Left lung (tissue), 10 donors: ENCODE measurements around the gene TRMT1L. TPM values are rescaled to one million over a fixed set of nuclear protein-coding genes. Genes with fewer than 3 reads are reported as not detected.

Experiments
- ATAC-seq: fragments of 200-7000 bp; cut with Tn5 transposase; one replicate; pipeline ENCODE4 v1.9.1; 2020; ENCODE audit warnings: moderate library complexity
- DNase-seq, 4 donors: peaks; one replicate each; pipeline ENCODE4 v3.0.0-alpha.2; 2013 to 2020
- H3K27ac ChIP-seq, 2 donors: fragments of 200-600 bp; sonication (generic) in 1 of 2; one replicate each; pipeline versions ENCODE4 v1.5.0 to v1.8.0; 2020 to 2021
- H3K27me3 ChIP-seq, 2 donors: fragments of 200-600 bp; sonication (generic) in 1 of 2; one replicate each; pipeline versions ENCODE4 v1.5.0 to v1.8.0; 2020 to 2021
- H3K36me3 ChIP-seq, 2 donors: fragments of 200-600 bp; sonication (generic) in 1 of 2; one replicate each; pipeline versions ENCODE4 v1.5.0 to v1.8.0; 2020 to 2021
- H3K4me1 ChIP-seq, 2 donors: fragments of 200-600 bp; one replicate each; pipeline ENCODE4 v1.8.0; 2021
- H3K4me3 ChIP-seq, 2 donors: fragments of 200-600 bp; sonication (generic) in 1 of 2; one replicate each; pipeline versions ENCODE4 v1.5.0 to v1.8.0; 2020 to 2021; ENCODE audit warnings: mild to moderate bottlenecking in 1 of 2
- H3K9me3 ChIP-seq, 2 donors: fragments of 200-600 bp; sonication (generic) in 1 of 2; one replicate each; pipeline versions ENCODE4 v1.5.0 to v1.8.0; 2020 to 2021
- intact Hi-C, 2 donors: fragments of 100-400 bp; cut with DNase I; formaldehyde crosslinking; loops; one replicate each; pipeline versions ENCODE4 v1.11.2 to v1.14.2; 2022
- polyA plus RNA-seq, 6 donors: library from polyadenylated mRNA; unstranded; fragments of 120-200 nt; gene quantifications; one replicate each; pipeline ENCODE4 v1.2.1, GENCODE V29; 2013; ENCODE audit not compliant: insufficient read length in 6 of 6
- total RNA-seq, 2 donors: library from RNA; stranded (reverse); fragmentation: NEBNext Ultra II Directional; extraction: Animal tissue kit (Norgen Biotek cat#: 25700); gene quantifications; one replicate each; pipeline ENCODE4 v1.2.1, GENCODE V29; 2021
- TF ChIP-seq, protein P1 (sequence below), 2 donors: fragments of 200-600 bp; sonication (generic) in 1 of 2; IDR thresholded peaks; one replicate each; pipeline versions ENCODE4 v1.5.0 to v1.8.0; 2021; ENCODE audit warnings: antibody characterized with exemption in 2 of 2
- donor health status: DM: no; HTN: yes; CAD: no.
- donor health status: DM: no; HTN: no; CAD: no.

TRMT1L gene
- total and polyA plus RNA-seq, 8 donors, result 17.0 to 24.7 (median 21.3) TPM

DNA sequence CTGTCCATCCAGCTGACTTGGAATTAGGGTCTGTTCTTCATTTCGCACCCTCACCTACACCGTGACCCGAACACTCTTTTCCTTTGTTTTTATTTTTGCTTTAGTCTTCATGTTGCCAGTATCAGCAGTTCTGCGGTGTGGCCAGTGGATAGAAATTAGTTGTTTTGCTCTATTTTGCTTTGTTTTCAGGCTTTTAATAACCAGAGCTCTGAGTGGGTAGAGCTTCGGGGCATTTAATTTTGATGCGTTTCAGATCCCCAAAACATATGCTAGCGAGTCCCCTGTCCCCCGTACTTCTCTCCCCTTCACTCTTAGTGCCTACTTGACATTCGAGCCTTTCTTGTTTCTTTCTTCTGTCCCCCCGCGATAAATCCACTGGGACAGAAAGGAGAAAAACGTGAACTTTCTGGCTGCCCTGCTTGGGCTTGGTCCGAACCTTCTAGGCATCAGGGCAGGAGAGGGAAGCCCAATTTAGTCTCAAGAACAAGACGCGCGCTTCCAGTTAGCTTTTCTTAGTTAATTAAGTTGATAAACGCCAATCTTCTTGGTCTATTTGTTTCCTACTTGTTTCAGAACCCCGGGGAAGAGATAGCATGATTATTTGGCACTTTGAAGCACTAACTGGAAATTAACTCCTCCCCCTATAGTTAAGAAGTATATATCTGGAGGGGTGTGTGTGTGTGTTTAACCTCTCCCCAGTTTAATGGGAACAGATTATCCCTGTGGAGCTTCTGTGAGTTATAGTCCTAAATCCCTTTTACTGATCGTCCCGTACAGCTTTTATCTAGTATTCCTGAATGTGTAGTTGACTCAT lies 1.1 kb upstream of the TRMT1L start:
- DNase-seq (peak in 2 of 4 donors; percentile 7 to 25), ATAC-seq (no peak)
- H3K9me3 ChIP-seq, result no peaks in the 10 kb centered on the region
- H3K4me3 ChIP-seq, result peak overlapping the region; percentile 69 to 85
- H3K27me3 ChIP-seq, result no peaks in the 10 kb centered on the region
- H3K36me3 ChIP-seq, result peaks cover 0 to 5% of the 10 kb centered on the region in 2 donors
- peaks cover 10 to 44% of the 10 kb centered on the region in 2 donors for H3K4me1 ChIP-seq
- TF ChIP-seq, protein P1, sequence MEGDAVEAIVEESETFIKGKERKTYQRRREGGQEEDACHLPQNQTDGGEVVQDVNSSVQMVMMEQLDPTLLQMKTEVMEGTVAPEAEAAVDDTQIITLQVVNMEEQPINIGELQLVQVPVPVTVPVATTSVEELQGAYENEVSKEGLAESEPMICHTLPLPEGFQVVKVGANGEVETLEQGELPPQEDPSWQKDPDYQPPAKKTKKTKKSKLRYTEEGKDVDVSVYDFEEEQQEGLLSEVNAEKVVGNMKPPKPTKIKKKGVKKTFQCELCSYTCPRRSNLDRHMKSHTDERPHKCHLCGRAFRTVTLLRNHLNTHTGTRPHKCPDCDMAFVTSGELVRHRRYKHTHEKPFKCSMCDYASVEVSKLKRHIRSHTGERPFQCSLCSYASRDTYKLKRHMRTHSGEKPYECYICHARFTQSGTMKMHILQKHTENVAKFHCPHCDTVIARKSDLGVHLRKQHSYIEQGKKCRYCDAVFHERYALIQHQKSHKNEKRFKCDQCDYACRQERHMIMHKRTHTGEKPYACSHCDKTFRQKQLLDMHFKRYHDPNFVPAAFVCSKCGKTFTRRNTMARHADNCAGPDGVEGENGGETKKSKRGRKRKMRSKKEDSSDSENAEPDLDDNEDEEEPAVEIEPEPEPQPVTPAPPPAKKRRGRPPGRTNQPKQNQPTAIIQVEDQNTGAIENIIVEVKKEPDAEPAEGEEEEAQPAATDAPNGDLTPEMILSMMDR (IDR thresholded peaks at IDR 0.05), result no peak
- peak overlapping the region; percentile 98 to 100 for H3K27ac ChIP-seq
- intact Hi-C loops, result no loop called here

DNA sequence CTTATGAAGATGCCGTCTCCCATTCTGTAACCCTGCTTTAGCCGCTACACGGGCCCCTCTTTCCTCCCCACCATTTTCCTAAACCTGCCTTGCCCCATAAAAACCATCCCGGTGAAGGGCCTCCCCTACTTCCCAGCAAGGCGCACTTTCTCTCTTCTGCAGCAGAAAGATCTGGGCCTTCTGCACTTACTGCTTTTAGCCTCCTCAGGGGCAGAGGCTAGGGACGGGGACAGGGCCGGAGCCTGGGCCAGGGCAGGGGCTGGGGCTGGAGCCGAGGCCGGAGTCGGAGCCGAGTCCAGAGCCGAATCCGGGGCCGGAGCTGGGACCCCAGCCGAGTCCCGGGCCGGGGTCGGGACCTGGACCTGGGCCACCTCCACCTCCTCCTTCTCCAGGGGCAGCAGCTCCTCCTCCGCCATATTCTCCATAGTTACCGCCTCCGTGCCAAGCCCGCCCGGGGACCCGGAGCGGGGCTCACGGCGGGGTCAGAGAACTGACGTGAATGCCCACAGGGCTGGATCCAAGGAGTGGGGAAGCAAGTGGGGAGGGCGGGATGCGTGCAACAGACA lies 382 bp downstream of the TRMT1L start:
- peak overlapping the region; percentile 98 to 100 for H3K27ac ChIP-seq
- H3K36me3 ChIP-seq, result no peaks in the 10 kb centered on the region
- no peaks in the 10 kb centered on the region for H3K27me3 ChIP-seq
- ATAC-seq (peak; percentile 46), DNase-seq (peak in 2 of 4 donors; percentile 66 to 91)
- H3K4me1 ChIP-seq, result peaks cover 10 to 47% of the 10 kb centered on the region in 2 donors
- intact Hi-C loops, result no loop called here
- TF ChIP-seq, protein P1 (IDR thresholded peaks at IDR 0.05), result no peak
- peak overlapping the region; percentile 69 to 85 for H3K4me3 ChIP-seq
- H3K9me3 ChIP-seq, result no peaks in the 10 kb centered on the region

DNA sequence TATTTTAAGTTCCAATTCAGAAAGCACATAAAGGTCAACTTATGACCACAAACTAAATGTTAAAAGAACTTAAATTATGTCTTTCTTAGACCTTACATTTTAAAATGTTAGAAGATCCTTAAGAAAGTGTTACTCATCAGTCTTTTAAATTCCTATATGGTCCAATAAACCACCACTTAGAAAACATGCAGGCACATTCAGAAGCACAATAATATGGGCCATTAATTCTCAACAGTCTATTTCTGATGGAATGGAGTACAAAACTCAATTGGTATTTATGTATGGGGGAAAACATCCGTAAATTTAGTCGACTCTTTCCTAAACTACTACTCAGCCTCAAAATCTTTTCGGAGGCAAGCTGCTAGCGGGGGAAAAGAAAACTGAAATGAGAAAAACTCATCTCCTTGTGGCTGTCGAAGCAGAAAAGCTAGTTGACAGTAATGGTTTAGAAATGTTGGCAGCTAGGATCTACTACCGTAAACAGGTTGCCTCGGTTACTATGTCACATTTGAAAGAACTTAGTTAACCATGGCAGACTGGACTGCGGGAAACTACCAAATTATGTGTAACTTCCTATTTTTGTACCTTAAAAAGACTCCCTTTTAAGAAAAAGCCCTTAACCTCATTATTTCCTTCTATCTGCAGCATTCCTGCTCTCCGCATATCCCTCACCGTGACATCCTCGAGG lies 1.0 kb downstream of the TRMT1L start:
- peak overlapping the region; percentile 69 to 85 for H3K4me3 ChIP-seq
- DNase-seq (peak in 1 of 4 donors; percentile 39), ATAC-seq (no peak)
- peaks cover 0 to 1% of the 10 kb centered on the region in 2 donors for H3K36me3 ChIP-seq
- peaks cover 10 to 47% of the 10 kb centered on the region in 2 donors for H3K4me1 ChIP-seq
- no peaks in the 10 kb centered on the region for H3K9me3 ChIP-seq
- no peaks in the 10 kb centered on the region for H3K27me3 ChIP-seq
- TF ChIP-seq, protein P1 (IDR thresholded peaks at IDR 0.05), result no peak
- intact Hi-C loops, result no loop called here
- peak overlapping the region; percentile 98 to 100 for H3K27ac ChIP-seq

DNA sequence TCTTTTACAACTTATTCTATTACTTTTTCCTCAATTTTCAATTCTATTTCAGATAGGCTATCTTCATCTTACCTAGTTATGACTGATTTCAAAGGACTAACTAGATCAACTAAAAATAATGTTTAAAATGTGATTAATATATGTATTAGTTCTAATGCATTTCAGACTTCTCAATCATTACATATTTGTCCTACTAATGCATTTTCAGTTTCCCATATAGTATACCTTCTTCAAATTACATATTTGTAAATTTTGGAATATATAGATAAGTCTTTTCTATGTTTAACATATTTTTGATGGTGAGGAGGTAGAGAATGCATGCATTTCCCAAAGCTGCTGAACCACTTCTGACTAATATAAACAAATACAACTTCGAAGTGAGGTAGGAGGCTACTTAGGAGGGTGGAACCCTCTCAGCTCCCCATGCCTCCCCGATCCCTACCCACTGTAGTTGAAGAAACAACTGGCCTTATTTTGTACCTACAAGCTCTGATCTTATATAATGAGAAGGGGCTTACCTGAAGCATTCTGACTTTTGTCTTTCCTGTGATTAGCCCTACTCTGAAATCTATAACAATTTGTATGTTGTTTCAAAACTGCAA lies 1.7 kb downstream of the TRMT1L start:
- intact Hi-C loops, result no loop called here
- Histone ChIP-seq H3K36me3 (peaks cover 0 to 9% of the 10 kb centered on the region in 2 donors), H3K27ac (peak overlapping the region; percentile 98 to 100), H3K27me3 (no peaks in the 10 kb centered on the region), H3K4me3 (peak overlapping the region in 1 of 2 donors; percentile 85), H3K9me3 (no peaks in the 10 kb centered on the region), H3K4me1 (peaks cover 10 to 47% of the 10 kb centered on the region in 2 donors)
- TF ChIP-seq, protein P1 (IDR thresholded peaks at IDR 0.05), result no peak
- no peak for ATAC-seq
- peak in 1 of 4 donors; percentile 43 for DNase-seq
